Ovary (tissue), 9 donors: ENCODE data around the gene CLIC3. TPM values are rescaled to one million over a fixed set of nuclear protein-coding genes. Genes with fewer than 3 reads are reported as not detected.

Source experiments
- DNase-seq, 5 donors: peaks; one replicate each; pipeline ENCODE4 v3.0.0-alpha.2; 2019 to 2020
- H3K27ac ChIP-seq, 2 donors: fragments of 200-600 bp; one replicate each; pipeline versions ENCODE4 v1.5.1 to v1.8.0; 2019 to 2022
- H3K27me3 ChIP-seq: fragments of 200-600 bp; one replicate; pipeline ENCODE4 v1.8.0; 2022
- H3K36me3 ChIP-seq: fragments of 200-600 bp; sonication (generic); one replicate; pipeline ENCODE4 v1.5.1; 2019
- H3K4me1 ChIP-seq: one replicate; pipeline ENCODE4 v1.8.1; 2013; ENCODE audit warnings: mild to moderate bottlenecking, moderate library complexity; ENCODE audit not compliant: insufficient read depth
- H3K4me3 ChIP-seq: fragments of 200-600 bp; sonication (generic); one replicate; pipeline ENCODE4 v1.5.1; 2017
- H3K9me3 ChIP-seq, 2 donors: fragments of 200-600 bp in 1 of 2; sonication (generic) in 1 of 2; one replicate each; pipeline versions ENCODE4 v1.5.1 to v1.8.1; 2013 to 2019; ENCODE audit warnings: mild to moderate bottlenecking in 1 of 2, moderate library complexity in 1 of 2
- CTCF ChIP-seq, 3 donors: fragments of 450-650 bp in 2 of 3; fragments of 200-600 bp in 1 of 3; IDR thresholded peaks; one replicate each; pipeline versions ENCODE4 v1.5.1 to v1.8.0; 2016 to 2022; ENCODE audit warnings: antibody characterized with exemption in 3 of 3, mild to moderate bottlenecking in 1 of 3
- EP300 ChIP-seq: sonication (generic); formaldehyde crosslinking; IDR thresholded peaks from one replicate; pipeline ENCODE4 v1.6.1; 2017; ENCODE audit warnings: antibody characterized with exemption
- POLR2A ChIP-seq: fragments of 450-650 bp; IDR thresholded peaks from one replicate; pipeline ENCODE4 v1.6.1; 2017; ENCODE audit warnings: antibody characterized with exemption, mild to moderate bottlenecking, moderate library complexity
- WGBS, 3 donors: extraction: QIAGEN DNeasy Blood & Tissue Kit in 1 of 3; methylation state at CpG; one replicate each; pipeline versions ENCODE4 v1.1.5 to v1.1.7; 2013 to 2017; 5-methylcytosine and 5-hydroxymethylcytosine counted together
- intact Hi-C, 4 donors: fragments of 100-400 bp; cut with DNase I; formaldehyde crosslinking; loops; one replicate each; pipeline versions ENCODE4 v1.11.0 to v1.15.1; 2022 to 2023
- polyA plus RNA-seq, 2 donors: library from polyadenylated mRNA; stranded (reverse); fragments of 200-250 nt in 1 of 2; fragments of 350-450 nt in 1 of 2; fragmentation: Illumina TruSeq in 1 of 2; extraction: RNeasy Lipid Tissue Mini Kit (QIAGEN cat#74804) in 1 of 2; gene quantifications; one replicate each; pipeline ENCODE4 v1.2.3, GENCODE V29; 2013 to 2014
- total RNA-seq, 7 donors: library from RNA; depleted of rRNA in 2 of 7; stranded (reverse); fragments of >200 nt in 2 of 7; fragmentation: NEBNext Ultra II Directional in 3 of 7; extraction: Animal tissue kit (Norgen Biotek cat#: 25700) in 3 of 7; gene quantifications; one replicate each; pipeline versions ENCODE4 v1.1.0 to v1.2.4, GENCODE V29; 2016 to 2023
- donor health status: DM: no; HTN: no; CAD: no; lungs with moderate emphysema.
- donor health status: DM: no; HTN: no; CAD: no.
- donor health status: Bipolar disorder and iron deficiency.
- donor health status: DM: yes; HTN: yes; CAD: no.
- donor health status: DM: no; HTN: no; CAD: no.
- donor health status: DM: yes; HTN: yes; CAD: no.

Gene CLIC3
- total and polyA plus RNA-seq, 9 donors: 0.57 to 6.5 (median 1.3) TPM; not detected in 3

GRCh38 chr9:137020771-137021567 is 24.6 kb upstream of the CLIC3 start:
- H3K27ac ChIP-seq: no peak overlapping the region
- no peak overlapping the region for H3K4me3 ChIP-seq
- intact Hi-C loops: no loop called here
- no peaks in the 10 kb centered on the region for H3K36me3 ChIP-seq
- TF ChIP-seq CTCF (IDR thresholded peaks at IDR 0.05) (no peak), POLR2A (no peak), EP300 (no peak)
- H3K27me3 ChIP-seq: no peaks in the 10 kb centered on the region
- 92 to 94% (median 94%) methylated on average over 31 to 32 of the region's 32 CpGs for WGBS, 3 donors
- H3K4me1 ChIP-seq: no peaks in the 10 kb centered on the region
- DNase-seq: no peak
- H3K9me3 ChIP-seq: no peaks in the 10 kb centered on the region

GRCh38 chr9:137019891-137020683 is 23.7 kb upstream of the CLIC3 start:
- Histone ChIP-seq H3K9me3 (no peaks in the 10 kb centered on the region), H3K27me3 (no peaks in the 10 kb centered on the region), H3K4me3 (no peak overlapping the region), H3K4me1 (no peaks in the 10 kb centered on the region), H3K36me3 (no peaks in the 10 kb centered on the region), H3K27ac (no peak overlapping the region)
- WGBS, 3 donors: 89 to 93% (median 91%) methylated on average over 34 of the region's 34 CpGs
- TF ChIP-seq POLR2A (no peak), CTCF (IDR thresholded peaks at IDR 0.05) (no peak), EP300 (no peak)
- intact Hi-C loops: no loop called here
- no peak for DNase-seq

DNA sequence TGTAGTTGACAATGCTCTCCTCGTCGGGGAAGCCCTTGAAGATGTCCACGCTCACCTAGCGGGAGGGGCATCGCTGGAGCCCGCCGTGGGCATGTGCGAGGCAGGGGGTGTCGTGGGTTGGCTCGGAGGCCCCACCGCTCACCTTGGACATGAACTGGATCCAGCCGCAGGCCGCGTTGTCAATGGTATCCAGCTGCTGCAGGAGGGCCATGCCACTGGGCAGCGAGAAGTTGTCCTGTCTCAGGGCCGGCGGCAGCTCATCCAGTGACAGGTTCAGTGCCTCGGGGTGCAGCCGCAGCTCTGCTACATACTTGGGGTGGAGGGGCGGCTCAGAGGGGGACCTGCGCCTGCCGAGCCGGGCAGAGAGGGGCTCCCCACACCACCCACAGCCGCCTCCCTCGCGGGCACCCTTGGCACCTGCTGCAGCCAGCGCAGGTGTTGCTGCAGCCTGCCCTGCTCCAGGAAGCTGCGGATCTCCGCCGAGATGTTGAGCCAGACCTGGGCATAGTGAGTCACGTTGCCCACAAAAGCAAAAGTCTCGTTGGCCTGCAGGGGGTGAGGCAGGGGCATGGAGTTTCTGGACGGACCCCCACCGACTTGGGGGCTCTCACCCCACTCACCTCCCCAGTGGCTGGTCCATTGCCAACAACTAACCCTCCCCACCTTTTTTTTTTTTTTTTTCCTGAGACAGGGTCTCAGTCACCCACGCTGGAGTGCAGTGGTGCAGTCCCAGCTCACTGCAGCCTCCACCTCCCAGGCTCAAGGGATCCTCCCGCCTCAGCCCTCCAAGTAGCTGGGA is 22.6 kb upstream of the CLIC3 start:
- H3K27me3 ChIP-seq: no peaks in the 10 kb centered on the region
- H3K9me3 ChIP-seq: no peaks in the 10 kb centered on the region
- H3K4me1 ChIP-seq: no peaks in the 10 kb centered on the region
- H3K4me3 ChIP-seq: no peak overlapping the region
- no peak for DNase-seq
- H3K27ac ChIP-seq: no peak overlapping the region
- TF ChIP-seq POLR2A (no peak), CTCF (IDR thresholded peaks at IDR 0.05) (no peak), EP300 (no peak)
- intact Hi-C loops: no loop called here
- WGBS, 3 donors: 90 to 93% (median 93%) methylated on average over 36 of the region's 36 CpGs
- H3K36me3 ChIP-seq: no peaks in the 10 kb centered on the region

DNA sequence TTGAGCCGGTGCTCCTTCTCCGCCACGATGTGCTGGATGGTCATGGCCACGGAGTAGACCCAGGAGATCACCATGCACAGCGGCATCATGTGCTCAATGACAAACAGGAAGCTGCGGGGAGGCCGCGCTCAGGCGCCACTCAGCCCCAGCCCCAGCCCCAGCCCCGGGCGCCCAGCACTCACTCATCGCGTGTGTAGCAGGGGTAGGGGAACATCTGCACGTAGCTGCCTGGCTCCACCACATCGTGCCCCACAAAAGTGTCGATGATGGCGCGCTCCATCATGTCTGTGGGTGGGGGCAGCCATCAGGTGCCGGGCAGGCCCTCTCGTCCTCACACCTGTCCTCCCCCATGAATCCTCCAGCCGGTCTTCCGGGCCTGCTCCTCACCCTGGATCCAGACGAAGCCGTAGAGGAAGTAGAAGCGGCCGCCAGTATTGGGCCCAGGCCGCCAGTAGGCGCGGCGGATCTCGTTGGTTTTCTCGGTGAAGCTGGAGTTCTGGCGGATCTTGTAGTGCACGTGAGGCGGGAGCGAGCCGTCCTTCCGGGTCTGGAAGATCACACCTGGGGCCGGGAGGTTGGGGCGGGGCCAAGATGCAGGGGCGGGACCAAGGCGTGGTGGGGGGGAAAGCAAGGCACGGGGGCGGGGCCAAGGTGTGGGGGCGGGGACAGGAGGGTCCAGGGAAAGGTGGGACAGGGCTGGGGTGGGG is 21.6 kb upstream of the CLIC3 start:
- intact Hi-C loops: no loop called here
- Histone ChIP-seq H3K27me3 (no peaks in the 10 kb centered on the region), H3K36me3 (no peaks in the 10 kb centered on the region), H3K4me3 (no peak overlapping the region), H3K9me3 (no peaks in the 10 kb centered on the region), H3K27ac (no peak overlapping the region), H3K4me1 (no peaks in the 10 kb centered on the region)
- no peak for DNase-seq
- 88 to 93% (median 90%) methylated on average over 40 to 45 of the region's 45 CpGs for WGBS, 3 donors
- TF ChIP-seq POLR2A: no peak
- TF ChIP-seq CTCF (IDR thresholded peaks at IDR 0.05): no peak
- TF ChIP-seq EP300: no peak
